ENCODE results near the gene MTA1.

The MTA1 gene

GRCh38 chr14:105487986-105488777, 68.6 kb downstream of the MTA1 start:
- no peak for DNase-seq (ENCODE audit: low read depth)

DNA sequence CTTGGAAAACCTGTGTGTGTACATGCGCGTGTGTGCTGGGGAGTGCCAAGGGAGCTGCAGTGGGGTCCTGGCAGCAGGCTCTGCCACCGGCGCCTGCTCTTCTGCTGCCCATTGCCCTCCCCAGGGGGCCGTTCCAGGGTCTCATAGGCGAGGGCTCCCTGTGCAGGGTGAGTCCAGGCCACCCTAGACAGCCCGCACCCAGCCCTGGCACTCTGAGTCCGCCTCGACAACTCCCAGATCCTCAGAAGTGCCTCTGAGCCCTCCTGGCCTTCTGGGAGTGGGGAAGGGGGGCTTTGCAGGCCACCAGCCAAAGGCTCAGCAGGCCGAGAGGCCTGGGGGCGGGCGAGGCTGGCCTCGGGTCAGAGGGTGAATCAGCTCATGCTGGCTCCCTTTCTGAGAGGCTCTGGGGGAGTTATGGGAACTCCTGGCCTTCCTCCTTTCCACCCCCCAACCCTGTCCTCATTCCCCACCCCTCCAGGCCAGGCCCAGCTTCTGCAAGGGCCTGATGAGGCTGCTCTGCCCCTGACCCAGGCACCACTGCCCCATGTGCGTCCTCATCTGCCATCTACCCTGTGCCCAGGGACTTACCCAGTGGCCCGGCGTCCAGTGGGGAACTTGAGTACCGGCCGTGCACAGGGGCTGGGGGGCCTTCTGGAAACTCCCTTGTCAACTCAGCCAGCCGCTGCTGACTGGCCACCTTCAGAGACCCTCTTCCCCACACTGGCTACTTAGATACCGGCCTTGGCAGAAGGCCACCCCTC, 69.3 kb downstream of the MTA1 start:
- DNase-seq (ENCODE audit: low read depth): no peak

DNA sequence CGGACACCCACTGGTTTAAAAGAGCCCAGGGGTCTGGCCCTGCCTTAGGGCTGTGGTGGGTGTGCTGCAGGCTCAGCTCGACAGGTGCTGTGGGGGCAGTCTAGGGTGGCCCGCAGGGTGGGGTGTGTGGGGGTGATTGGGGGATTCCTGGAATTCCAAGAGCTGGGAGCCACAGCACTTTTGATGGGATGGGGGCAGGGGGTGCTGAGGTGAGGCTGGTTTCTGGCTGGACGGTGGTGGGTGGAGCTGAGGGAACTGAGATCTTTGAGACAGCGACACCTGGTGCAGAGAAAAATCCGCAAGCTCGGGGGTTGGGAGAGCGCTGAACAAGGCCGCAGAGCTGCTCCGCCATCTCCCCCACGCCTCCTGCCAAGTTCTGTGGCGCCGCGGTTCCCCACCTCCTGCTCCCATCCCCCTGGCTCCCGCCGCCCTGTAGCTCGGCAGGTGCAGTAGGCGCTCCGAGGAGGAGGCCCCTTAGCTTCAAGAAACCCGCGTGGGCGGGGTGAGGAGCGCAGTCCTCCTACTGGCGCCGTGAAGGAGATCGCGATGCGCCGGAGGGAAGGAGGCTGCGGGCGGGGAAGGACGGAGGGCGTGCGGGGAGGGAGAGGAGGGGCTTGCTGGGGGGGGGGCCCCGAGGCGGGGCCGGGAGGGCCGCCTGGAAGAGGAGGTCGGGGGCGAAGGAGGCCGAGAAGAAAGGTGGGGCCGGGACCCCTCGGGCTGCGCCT, 70.1 kb downstream of the MTA1 start:
- DNase-seq (ENCODE audit: low read depth): peak; percentile 62

DNA sequence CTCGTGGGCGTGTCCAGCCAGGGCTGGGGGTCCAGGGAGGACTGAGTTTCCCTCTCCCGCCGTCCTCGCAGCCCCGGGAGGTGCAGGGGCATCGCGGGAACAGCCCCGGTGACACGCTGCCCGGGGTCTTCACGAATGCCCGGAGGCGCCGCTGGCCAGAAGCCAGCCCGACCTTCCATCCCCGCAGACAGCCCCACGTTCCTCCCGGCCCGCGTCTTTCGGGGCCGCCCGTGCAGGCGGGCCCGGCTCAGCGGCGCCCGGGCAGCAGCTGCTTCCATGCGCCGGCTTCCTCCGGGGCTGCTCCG, 70.6 kb downstream of the MTA1 start:
- DNase-seq (ENCODE audit: low read depth): no peak

- DNase-seq (ENCODE audit: low read depth): peak; percentile 100
Observed at GRCh38 chr14:105490572-105491365, 71.1 kb downstream of the MTA1 start, which contains the start of gene TEDC1. TSS of gene TEDC1 (plus strand) at chr14:105491246. CDS start at chr14:105491376, 130 bp downstream.

DNA sequence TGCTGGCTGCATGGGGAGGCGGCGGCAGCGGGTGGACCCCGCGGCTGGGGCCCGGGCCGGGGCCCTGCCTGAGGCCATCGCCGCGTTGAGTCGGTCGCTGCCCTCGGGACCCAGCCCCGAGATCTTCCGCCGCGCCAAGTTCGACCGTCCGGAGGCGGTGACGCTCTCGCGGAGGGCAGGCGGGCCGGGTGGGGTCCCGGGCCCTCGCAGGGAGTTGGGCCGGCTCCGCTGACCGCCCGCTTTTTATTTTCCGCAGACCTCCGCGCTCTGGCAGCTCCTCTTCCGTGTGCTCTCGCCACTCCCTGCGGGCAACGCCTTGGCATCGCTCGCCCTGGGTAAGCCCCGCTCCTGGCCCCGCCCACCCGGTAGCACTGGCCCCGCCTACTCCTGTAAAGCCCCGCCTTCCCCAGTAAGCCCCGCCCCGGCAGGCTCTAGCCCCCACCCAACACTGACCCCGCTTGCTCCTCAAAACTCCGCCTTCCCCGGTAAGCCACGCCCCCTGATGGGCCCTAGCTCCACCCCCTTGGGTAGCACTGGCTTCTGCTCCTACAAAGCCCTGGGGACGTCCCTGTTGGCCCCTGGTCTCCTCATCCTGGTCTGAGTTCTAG, 71.8 kb downstream of the MTA1 start:
- DNase-seq (ENCODE audit: low read depth): no peak

- DNase-seq (ENCODE audit: low read depth): no peak
Observed at GRCh38 chr14:105492031-105492970, 72.7 kb downstream of the MTA1 start.

GRCh38 chr14:105492971-105493871, 73.6 kb downstream of the MTA1 start:
- DNase-seq (ENCODE audit: low read depth): no peak

GRCh38 chr14:105493921-105494605, 74.4 kb downstream of the MTA1 start:
- DNase-seq (ENCODE audit: low read depth): no peak

- DNase-seq (ENCODE audit: low read depth): no peak
Observed at GRCh38 chr14:105494606-105494929, 74.9 kb downstream of the MTA1 start.

GRCh38 chr14:105495101-105495989, 75.7 kb downstream of the MTA1 start:
- DNase-seq (ENCODE audit: low read depth): no peak

GRCh38 chr14:105495990-105496830, 76.6 kb downstream of the MTA1 start:
- DNase-seq (ENCODE audit: low read depth): no peak

DNA sequence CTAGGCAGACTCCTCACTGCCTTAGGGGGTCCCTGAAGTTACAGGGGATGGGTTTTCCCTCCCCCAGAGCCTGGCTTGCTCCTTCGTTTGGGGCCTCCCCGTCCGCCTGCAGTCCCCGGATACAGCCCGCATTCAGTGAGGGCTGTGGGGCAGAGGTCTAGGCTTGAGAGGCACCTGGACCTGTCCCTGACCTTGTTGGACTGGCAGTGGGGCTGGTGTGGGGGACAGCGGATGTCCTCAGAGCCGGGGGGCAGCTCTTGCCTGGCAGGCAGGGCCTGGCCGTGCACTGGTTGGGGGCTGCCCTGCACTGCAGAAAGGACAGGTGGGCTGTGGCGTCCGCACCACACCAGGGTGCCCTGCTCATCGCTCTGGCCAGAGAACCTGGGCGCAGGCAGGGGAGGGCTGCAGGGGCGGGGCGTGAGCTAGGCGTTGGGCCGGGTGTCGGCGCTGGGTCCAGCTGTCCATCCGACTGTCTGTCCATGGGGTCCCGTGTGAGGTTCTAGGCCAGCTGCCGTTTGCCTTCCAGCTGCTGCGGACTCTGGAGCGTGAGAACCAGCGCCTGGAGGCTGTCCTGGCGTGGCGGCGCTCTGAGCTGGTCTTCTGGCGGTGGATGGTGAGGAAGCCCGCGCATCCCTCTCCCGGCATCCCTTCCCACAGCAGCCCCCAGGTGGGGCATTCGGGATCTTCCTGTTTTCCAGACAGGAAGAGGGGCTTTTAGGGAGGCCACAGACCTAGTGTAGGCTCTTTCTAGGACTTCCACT, 77.4 kb downstream of the MTA1 start:
- no peak for DNase-seq (ENCODE audit: low read depth)

DNA sequence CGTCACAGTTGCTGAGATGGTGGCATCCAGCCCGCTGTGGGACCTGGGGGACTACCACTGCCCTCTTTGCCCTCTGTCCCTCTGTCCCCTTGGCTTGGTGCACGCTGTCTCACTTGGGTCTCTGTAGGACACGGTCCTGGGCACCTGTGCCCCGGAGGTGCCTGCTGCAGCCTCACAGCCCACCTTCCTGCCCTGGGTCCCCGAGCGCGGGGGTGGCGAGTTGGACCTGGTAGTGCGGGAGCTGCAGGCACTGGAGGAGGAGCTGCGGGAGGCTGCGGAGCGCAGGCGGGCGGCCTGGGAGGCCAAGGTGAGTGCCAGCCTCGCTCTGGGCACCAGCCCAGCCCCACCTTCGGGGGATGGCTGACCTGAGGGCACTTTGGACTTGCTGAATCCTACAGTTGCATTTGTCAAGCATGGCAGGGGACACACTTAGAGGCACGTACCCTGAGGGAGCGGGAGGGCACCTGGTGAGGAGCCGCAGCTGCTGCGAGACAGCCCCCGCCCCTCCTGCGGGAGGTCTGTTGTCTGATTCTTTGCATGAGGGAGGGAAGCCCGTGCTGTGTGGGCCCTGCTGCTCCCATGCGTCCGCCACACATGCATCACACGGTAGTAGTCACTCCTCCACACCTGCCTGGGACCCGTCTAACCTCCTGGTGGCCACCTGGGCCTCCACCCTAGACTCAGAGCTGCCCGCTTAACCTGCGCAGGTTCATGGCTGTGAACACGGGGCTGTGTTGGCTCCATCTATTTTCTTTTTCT, 78.2 kb downstream of the MTA1 start:
- no peak for DNase-seq (ENCODE audit: low read depth)

Data from GM04504 (cell line).